ENCODE data around the gene ZNF22. TPM values are rescaled to one million over a fixed set of nuclear protein-coding genes. Genes with fewer than 3 reads are reported as not detected.
A peak's percentile ranks its signal among the peaks of the same experiment; 100 is the strongest.

Gene ZNF22
- polyA plus RNA-seq, 1 experiment = 23.4 TPM

DNA sequence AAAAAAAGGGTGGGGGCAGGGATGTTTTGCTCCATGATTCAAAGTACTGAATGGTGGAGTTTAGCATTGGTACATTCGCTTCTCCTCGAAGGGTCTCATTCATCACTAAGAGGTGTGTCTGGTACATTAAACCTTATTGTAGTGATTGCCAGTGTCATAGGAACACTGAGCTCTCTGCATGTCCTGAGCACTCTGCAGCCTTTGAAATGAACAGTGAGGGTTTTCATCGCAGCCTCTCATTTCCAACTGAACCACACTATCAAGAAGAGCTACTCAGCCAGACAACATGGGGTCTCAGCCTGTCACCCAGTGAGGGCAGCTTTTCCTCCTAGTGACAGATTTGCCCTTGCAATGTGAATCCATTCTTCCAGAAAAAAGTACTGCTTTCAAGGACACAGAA, 14.5 kb upstream of the ZNF22 start:
- H3K27me3 ChIP-seq (ENCODE audit: control insufficient read depth, insufficient read depth, low read length) = no peaks in the 10 kb centered on the region
- H3K4me3 ChIP-seq (ENCODE audit: low read depth, low read length) = no peak overlapping the region
- no peak for DNase-seq (ENCODE audit: low read depth, low spot score)
- ChIA-PET POLR2A (interaction anchor here (1.2 kb wide), 1 partner anchor 15 kb away, joined by 3 read pairs; no protein-coding TSS in a partner anchor), CTCF (interaction anchor here (1.5 kb wide), 1 partner anchor 20 kb away, joined by 4 read pairs; no protein-coding TSS in a partner anchor)
- peak overlapping the region; percentile 42 for H3K27ac ChIP-seq (ENCODE audit: low read depth, low read length)
- TF ChIP-seq, protein P1, sequence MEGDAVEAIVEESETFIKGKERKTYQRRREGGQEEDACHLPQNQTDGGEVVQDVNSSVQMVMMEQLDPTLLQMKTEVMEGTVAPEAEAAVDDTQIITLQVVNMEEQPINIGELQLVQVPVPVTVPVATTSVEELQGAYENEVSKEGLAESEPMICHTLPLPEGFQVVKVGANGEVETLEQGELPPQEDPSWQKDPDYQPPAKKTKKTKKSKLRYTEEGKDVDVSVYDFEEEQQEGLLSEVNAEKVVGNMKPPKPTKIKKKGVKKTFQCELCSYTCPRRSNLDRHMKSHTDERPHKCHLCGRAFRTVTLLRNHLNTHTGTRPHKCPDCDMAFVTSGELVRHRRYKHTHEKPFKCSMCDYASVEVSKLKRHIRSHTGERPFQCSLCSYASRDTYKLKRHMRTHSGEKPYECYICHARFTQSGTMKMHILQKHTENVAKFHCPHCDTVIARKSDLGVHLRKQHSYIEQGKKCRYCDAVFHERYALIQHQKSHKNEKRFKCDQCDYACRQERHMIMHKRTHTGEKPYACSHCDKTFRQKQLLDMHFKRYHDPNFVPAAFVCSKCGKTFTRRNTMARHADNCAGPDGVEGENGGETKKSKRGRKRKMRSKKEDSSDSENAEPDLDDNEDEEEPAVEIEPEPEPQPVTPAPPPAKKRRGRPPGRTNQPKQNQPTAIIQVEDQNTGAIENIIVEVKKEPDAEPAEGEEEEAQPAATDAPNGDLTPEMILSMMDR (IDR thresholded peaks at IDR 0.05; ENCODE audit: low read depth, low read length) = no peak
- no peaks in the 10 kb centered on the region for H3K9me3 ChIP-seq (ENCODE audit: control insufficient read depth, insufficient read depth, low read length)

DNA sequence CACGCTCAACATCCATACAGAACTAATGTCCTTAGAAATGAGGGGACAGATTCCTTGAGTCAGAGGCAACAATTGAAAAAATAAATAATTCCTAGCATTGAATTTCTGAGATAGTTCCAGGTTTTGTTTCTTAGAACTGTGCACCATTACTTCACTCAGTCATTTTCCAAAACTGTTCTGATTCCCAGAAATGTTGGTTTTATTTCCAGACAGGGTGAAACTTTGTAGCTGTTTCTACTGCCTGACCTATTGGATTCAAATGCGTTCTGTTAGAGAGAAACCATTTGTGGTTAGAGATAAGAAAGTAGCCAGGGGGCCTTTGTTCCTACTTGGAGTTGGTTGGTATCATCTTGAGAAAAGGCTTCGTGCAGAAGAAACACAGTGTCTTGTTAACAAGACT, 14.1 kb upstream of the ZNF22 start:
- Histone ChIP-seq H3K27me3 (ENCODE audit: control insufficient read depth, insufficient read depth, low read length) (no peaks in the 10 kb centered on the region), H3K4me3 (ENCODE audit: low read depth, low read length) (no peak overlapping the region), H3K27ac (ENCODE audit: low read depth, low read length) (peak overlapping the region; percentile 77), H3K9me3 (ENCODE audit: control insufficient read depth, insufficient read depth, low read length) (no peaks in the 10 kb centered on the region)
- DNase-seq (ENCODE audit: low read depth, low spot score) = no peak
- CTCF ChIA-PET = interaction anchor here (1.5 kb wide), 1 partner anchor 20 kb away, joined by 4 read pairs; no protein-coding TSS in a partner anchor
- POLR2A ChIA-PET = interaction anchor here (1.2 kb wide), 1 partner anchor 15 kb away, joined by 3 read pairs; no protein-coding TSS in a partner anchor
- TF ChIP-seq, protein P1 (IDR thresholded peaks at IDR 0.05; ENCODE audit: low read depth, low read length) = no peak

DNA sequence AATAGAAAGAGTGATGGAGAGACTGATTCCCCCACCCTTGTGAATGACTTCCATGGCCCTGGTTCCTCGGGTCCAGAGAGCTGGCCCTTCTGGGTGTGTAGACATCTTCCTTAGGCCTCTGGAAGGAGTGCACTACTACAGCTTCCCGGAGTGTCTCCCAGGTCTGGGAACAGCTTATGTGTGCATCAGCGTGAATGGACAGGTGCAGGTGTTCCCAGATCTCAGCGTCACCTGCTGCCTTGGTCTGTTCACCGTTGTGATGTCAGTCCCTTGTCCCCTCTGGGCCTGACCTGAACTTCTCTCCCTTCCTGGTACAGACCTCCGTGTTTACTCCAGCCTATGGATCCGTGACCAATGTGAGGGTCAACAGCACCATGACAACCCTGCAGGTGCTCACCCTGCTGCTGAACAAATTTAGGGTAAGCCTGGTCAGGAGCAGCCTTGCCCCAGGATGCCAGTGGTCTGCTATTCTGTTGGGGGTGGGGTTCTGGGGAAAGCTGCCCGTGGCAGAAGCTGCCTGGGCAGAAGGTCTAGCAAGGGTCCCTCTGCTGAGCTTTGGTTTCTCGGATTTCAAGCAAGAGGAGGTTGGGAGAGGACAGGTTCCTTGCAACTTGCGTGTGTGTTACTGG, 11.7 kb upstream of the ZNF22 start:
- CTCF ChIA-PET = interaction anchor here (0.6 to 2.1 kb wide), 3 partner anchors 56 to 68 kb away, joined by 3 to 6 read pairs (median 4); no protein-coding TSS in a partner anchor
- H3K9me3 ChIP-seq (ENCODE audit: control insufficient read depth, insufficient read depth, low read length) = no peaks in the 10 kb centered on the region
- POLR2A ChIA-PET = no interaction called here
- no peak overlapping the region for H3K4me3 ChIP-seq (ENCODE audit: low read depth, low read length)
- H3K27ac ChIP-seq (ENCODE audit: low read depth, low read length) = no peak overlapping the region
- no peak for DNase-seq (ENCODE audit: low read depth, low spot score)
- no peaks in the 10 kb centered on the region for H3K27me3 ChIP-seq (ENCODE audit: control insufficient read depth, insufficient read depth, low read length)
- TF ChIP-seq, protein P1 (IDR thresholded peaks at IDR 0.05; ENCODE audit: low read depth, low read length) = no peak

DNA sequence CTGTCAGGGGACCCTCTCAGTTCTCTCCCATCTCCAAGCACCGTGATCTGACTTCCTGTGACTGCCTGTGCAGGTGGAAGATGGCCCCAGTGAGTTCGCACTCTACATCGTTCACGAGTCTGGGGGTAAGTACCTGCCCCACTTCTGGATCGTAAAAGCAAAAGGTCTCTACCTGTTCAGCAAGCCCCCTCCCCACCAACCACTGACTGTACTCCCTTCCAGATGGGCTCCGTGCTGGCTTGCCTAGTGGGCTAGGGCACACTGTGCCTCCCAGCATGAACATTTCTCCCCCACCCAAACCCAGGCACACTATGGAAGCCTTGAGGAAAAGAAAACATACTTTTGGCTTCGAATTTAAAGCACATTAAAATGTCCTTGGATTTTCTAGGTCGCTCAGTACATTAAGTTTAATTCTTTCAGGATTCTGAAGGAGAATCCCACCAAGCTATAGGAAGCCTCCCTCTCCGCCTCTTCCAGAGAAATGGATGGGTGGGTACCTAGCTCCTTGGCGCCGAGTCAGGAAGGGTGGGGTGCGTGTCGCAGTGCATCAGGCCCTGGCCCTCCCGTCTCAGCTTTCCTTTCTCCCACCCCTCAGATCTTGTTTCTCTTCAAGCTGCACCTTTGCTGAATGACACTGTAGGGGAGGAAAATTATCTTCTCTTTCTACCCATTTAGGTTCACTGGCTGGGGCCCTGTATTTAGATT, 11.0 kb upstream of the ZNF22 start:
- ChIA-PET POLR2A (no interaction called here), CTCF (interaction anchor here (2.1 kb wide), 1 partner anchor 57 kb away, joined by 6 read pairs; no protein-coding TSS in a partner anchor)
- H3K27me3 ChIP-seq (ENCODE audit: control insufficient read depth, insufficient read depth, low read length) = no peaks in the 10 kb centered on the region
- H3K4me3 ChIP-seq (ENCODE audit: low read depth, low read length) = no peak overlapping the region
- H3K9me3 ChIP-seq (ENCODE audit: control insufficient read depth, insufficient read depth, low read length) = no peaks in the 10 kb centered on the region
- H3K27ac ChIP-seq (ENCODE audit: low read depth, low read length) = no peak overlapping the region
- DNase-seq (ENCODE audit: low read depth, low spot score) = no peak
- TF ChIP-seq, protein P1 (IDR thresholded peaks at IDR 0.05; ENCODE audit: low read depth, low read length) = no peak

DNA sequence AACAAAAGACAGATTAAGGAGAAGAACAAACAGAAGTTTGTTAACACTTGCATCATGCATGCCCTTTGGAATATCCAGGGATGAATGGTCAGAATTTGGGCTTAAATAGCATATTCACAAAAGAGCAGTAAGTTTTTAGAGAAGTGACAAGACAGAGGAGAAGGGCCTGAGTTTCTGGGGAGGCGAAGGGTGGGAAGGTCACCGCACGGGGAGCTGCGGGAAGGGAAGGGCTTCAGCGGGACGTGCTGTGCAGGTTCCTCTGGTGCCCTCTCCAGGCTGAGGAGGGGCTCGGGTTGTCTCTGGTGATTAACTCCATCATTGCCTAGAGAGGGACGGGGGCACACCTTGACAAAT, 10.4 kb upstream of the ZNF22 start:
- H3K9me3 ChIP-seq (ENCODE audit: control insufficient read depth, insufficient read depth, low read length) = no peaks in the 10 kb centered on the region
- POLR2A ChIA-PET = no interaction called here
- no peak overlapping the region for H3K27ac ChIP-seq (ENCODE audit: low read depth, low read length)
- TF ChIP-seq, protein P1 (IDR thresholded peaks at IDR 0.05; ENCODE audit: low read depth, low read length) = peak; percentile 34; the same call in 1 of the 2 replicates
- no peaks in the 10 kb centered on the region for H3K27me3 ChIP-seq (ENCODE audit: control insufficient read depth, insufficient read depth, low read length)
- CTCF ChIA-PET = interaction anchor here (2.1 kb wide), 1 partner anchor 58 kb away, joined by 6 read pairs; no protein-coding TSS in a partner anchor
- no peak overlapping the region for H3K4me3 ChIP-seq (ENCODE audit: low read depth, low read length)
- DNase-seq (ENCODE audit: low read depth, low spot score) = no peak

Data from AG04450 (cell line).